ENCODE data around the gene SPHK1.

SPHK1 gene

GRCh38 chr17:76341301-76341700 lies 43.1 kb upstream of the SPHK1 start:
- TF ChIP-seq SIN3A (IDR thresholded peaks at IDR 0.05; ENCODE audit: borderline replicate concordance, insufficient read depth, low read length) = no peak
- TF ChIP-seq POLR2AphosphoS5 (IDR thresholded peaks at IDR 0.05; ENCODE audit: low read depth, low read length) = no peak
- no peak for TF ChIP-seq TAF1 (IDR thresholded peaks at IDR 0.05; ENCODE audit: borderline replicate concordance, insufficient read depth, low read length)
- no peak for TF ChIP-seq FOXP2 (optimal IDR thresholded peaks at IDR 0.05; ENCODE audit: borderline replicate concordance, extremely low read depth, extremely low read length, insufficient read depth)
- TF ChIP-seq REST (IDR thresholded peaks at IDR 0.05; ENCODE audit: insufficient read depth in 1 of 2, low read depth in 2 of 2, low read length in 2 of 2) = no peak

- TF ChIP-seq REST (IDR thresholded peaks at IDR 0.05; ENCODE audit: insufficient read depth in 1 of 2, low read depth in 2 of 2, low read length in 2 of 2) = no peak
- TF ChIP-seq TAF1 (IDR thresholded peaks at IDR 0.05; ENCODE audit: borderline replicate concordance, insufficient read depth, low read length) = no peak
- no peak for TF ChIP-seq POLR2AphosphoS5 (IDR thresholded peaks at IDR 0.05; ENCODE audit: low read depth, low read length)
- TF ChIP-seq SIN3A (IDR thresholded peaks at IDR 0.05; ENCODE audit: borderline replicate concordance, insufficient read depth, low read length) = no peak
- TF ChIP-seq FOXP2 (optimal IDR thresholded peaks at IDR 0.05; ENCODE audit: borderline replicate concordance, extremely low read depth, extremely low read length, insufficient read depth) = no peak
Observed at GRCh38 chr17:76343106-76343505, 41.3 kb upstream of the SPHK1 start.

- TF ChIP-seq REST (IDR thresholded peaks at IDR 0.05; ENCODE audit: insufficient read depth in 1 of 2, low read depth in 2 of 2, low read length in 2 of 2) (no peak), SIN3A (IDR thresholded peaks at IDR 0.05; ENCODE audit: borderline replicate concordance, insufficient read depth, low read length) (no peak)
Observed at GRCh38 chr17:76345377-76345974, 38.9 kb upstream of the SPHK1 start.

GRCh38 chr17:76350463-76350862 lies 33.9 kb upstream of the SPHK1 start:
- TF ChIP-seq TAF1 (IDR thresholded peaks at IDR 0.05; ENCODE audit: borderline replicate concordance, insufficient read depth, low read length) = no peak
- no peak for TF ChIP-seq FOXP2 (optimal IDR thresholded peaks at IDR 0.05; ENCODE audit: borderline replicate concordance, extremely low read depth, extremely low read length, insufficient read depth)
- no peak for TF ChIP-seq POLR2AphosphoS5 (IDR thresholded peaks at IDR 0.05; ENCODE audit: low read depth, low read length)
- no peak for TF ChIP-seq SIN3A (IDR thresholded peaks at IDR 0.05; ENCODE audit: borderline replicate concordance, insufficient read depth, low read length)
- TF ChIP-seq REST (IDR thresholded peaks at IDR 0.05; ENCODE audit: insufficient read depth in 1 of 2, low read depth in 2 of 2, low read length in 2 of 2) = no peak

- TF ChIP-seq SIN3A (IDR thresholded peaks at IDR 0.05; ENCODE audit: borderline replicate concordance, insufficient read depth, low read length) = no peak
- TF ChIP-seq TAF1 (IDR thresholded peaks at IDR 0.05; ENCODE audit: borderline replicate concordance, insufficient read depth, low read length) = no peak
- TF ChIP-seq FOXP2 (optimal IDR thresholded peaks at IDR 0.05; ENCODE audit: borderline replicate concordance, extremely low read depth, extremely low read length, insufficient read depth) = no peak
- no peak for TF ChIP-seq POLR2AphosphoS5 (IDR thresholded peaks at IDR 0.05; ENCODE audit: low read depth, low read length)
- TF ChIP-seq REST (IDR thresholded peaks at IDR 0.05; ENCODE audit: insufficient read depth in 1 of 2, low read depth in 2 of 2, low read length in 2 of 2) = no peak
Observed at GRCh38 chr17:76351526-76352071, 32.8 kb upstream of the SPHK1 start.

Measured in PFSK-1 (cell line).